GM12801 (cell line): ENCODE measurements around the gene MMP2.

Experiments
- CTCF ChIP-seq: IDR thresholded peaks from one replicate; pipeline ENCODE4 v1.5.1; 2011; ENCODE audit warnings: control low read depth; ENCODE audit not compliant: insufficient read length; ENCODE audit errors: extremely low read depth

MMP2 gene

DNA sequence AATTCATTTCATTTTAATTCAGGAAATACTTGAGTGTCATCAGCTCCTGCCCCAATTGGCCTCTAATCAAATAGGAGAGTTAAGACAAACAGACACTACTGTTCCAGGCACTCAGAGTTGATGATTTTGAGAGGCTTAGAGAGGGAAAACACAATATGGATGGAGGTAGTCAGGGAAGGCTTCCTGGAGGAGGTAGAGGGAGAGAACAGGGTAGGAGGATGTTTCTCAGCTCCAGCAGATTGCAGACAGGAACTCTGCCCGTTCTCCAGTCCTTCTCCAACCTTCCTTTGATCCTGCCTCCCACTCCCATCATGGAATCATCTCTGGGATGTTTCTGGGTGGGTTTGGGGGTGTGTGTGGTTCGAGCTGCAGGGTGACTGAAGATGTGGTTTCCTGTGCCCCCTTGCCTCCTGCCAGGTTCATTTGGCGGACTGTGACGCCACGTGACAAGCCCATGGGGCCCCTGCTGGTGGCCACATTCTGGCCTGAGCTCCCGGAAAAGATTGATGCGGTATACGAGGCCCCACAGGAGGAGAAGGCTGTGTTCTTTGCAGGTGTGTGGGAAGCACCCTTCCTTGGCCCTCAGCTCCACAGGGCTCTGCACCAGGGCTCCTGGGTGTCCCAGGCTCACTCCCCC is 17.6 kb downstream of the MMP2 start:
- no peak for TF ChIP-seq CTCF

- TF ChIP-seq CTCF, result no peak
These were observed 18.6 kb downstream of the MMP2 start for GRCh38 chr16:55497558-55497957.

DNA sequence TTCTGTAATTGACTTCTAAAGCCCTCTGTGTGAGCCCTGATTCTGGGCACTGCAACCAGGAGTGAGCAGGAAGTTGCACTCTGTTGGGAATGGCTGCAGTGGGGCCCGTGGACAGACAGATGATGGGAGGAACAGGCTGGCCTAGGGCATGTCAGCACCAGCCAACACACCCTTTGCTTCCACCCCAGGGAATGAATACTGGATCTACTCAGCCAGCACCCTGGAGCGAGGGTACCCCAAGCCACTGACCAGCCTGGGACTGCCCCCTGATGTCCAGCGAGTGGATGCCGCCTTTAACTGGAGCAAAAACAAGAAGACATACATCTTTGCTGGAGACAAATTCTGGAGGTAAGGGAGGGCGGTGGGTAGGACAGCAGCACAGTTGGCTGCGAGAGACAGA is 19.1 kb downstream of the MMP2 start:
- no peak for TF ChIP-seq CTCF

DNA sequence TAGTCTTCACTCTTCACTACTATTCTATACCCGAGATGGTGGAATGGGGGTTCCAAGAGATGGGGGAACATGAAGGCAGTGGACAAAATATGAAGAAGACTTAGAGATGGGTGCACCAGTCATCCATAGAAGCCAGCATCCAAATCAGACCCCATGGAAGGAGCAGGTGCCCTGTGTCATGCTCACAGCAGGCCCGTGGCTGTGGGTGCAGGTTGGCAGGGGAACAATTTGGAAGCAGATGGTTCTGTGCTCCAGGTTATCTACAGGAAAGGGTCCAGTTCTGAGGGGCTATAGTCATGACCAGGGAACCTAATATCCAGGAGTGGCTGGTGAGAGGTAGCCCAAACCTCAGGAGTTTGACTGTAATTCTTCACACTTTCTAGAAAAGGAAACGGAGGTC is 20.3 kb downstream of the MMP2 start:
- TF ChIP-seq CTCF, result no peak

DNA sequence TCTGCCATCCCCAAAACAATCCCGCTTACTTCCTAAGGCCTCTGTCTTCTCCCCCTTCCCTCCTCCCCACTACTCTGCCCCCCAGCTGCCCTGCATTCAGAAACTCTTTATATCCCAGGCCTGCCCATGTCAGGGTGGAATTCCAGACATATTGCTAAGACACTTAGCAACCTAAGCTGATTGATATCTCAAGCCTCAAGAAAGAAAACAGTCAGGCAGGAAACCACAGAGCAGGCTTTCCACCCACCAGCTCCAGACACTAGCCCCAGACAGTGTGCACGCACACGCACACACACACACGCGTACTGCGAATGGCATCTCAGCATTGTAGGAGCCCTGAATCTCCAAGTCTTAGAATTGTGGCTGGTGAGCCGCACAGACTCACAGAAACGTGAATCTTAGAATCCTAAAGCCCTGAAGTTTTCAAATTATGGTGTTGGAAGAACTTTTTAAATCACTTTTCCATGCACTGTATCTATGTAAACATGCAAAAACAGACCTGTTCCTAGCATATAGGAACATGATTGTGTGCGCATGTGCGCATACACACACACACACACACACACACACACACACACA is 21.0 kb downstream of the MMP2 start:
- TF ChIP-seq CTCF, result no peak

- no peak for TF ChIP-seq CTCF
These were observed 21.6 kb downstream of the MMP2 start for GRCh38 chr16:55500530-55501011.

- no peak for TF ChIP-seq CTCF
These were observed 22.7 kb downstream of the MMP2 start for GRCh38 chr16:55501549-55502322.
